CD8-positive, alpha-beta memory T cell (primary cell): Measurements from ENCODE around the gene SLIT1. TPM values are rescaled to one million over a fixed set of nuclear protein-coding genes. Genes with fewer than 3 reads are reported as not detected.

Experiments
- CTCF ChIA-PET: fragments of 350-600 bp; sonication (Branson Sonifier 250); formaldehyde crosslinking; loops from one replicate; lab custom pipeline; 2021; ENCODE audit warnings: antibody characterized with exemption; lab: Charles Lee
- POLR2A ChIA-PET: fragments of 350-600 bp; sonication (Branson Sonifier 250); formaldehyde crosslinking; loops from one replicate; lab custom pipeline; 2021; ENCODE audit warnings: antibody characterized with exemption; lab: Charles Lee
- DNase-seq, 5 donors: peaks; one replicate each; pipeline versions ENCODE4 v3.0.0 to v3.0.0-alpha.2; 2020 to 2022; ENCODE audit warnings: mixed read lengths in 1 of 5
- H3K27ac ChIP-seq: one replicate; pipeline ENCODE4 v1.7.0; 2013; ENCODE audit warnings: low read depth, mild to moderate bottlenecking, low read length, moderate library complexity
- H3K27me3 ChIP-seq: 2 replicates; pipeline ENCODE4 v1.7.0; 2013; ENCODE audit warnings: low read length, mild to moderate bottlenecking; ENCODE audit not compliant: insufficient read depth, poor library complexity, severe bottlenecking
- H3K36me3 ChIP-seq: 2 replicates; pipeline ENCODE4 v1.7.0; 2013; ENCODE audit warnings: mild to moderate bottlenecking, low read length, moderate library complexity; ENCODE audit not compliant: insufficient read depth
- H3K4me1 ChIP-seq: 2 replicates; pipeline ENCODE4 v1.7.0; 2013; ENCODE audit warnings: mild to moderate bottlenecking, low read length, moderate library complexity; ENCODE audit not compliant: insufficient read depth
- H3K4me3 ChIP-seq: 2 replicates; pipeline ENCODE4 v1.7.0; 2013; ENCODE audit warnings: mild to moderate bottlenecking, low read length
- H3K9me3 ChIP-seq: 2 replicates; pipeline ENCODE4 v1.7.0; 2013; ENCODE audit warnings: mild to moderate bottlenecking, low read length
- H3K27ac Mint-ChIP-seq, 8 donors: one replicate each; pipeline ENCODE4 v1.8.0; 2020 to 2021; ENCODE audit warnings: mixed read lengths in 8 of 8, mild to moderate bottlenecking in 6 of 8, inconsistent platforms in 3 of 8, moderate library complexity in 3 of 8
- H3K27me3 Mint-ChIP-seq, 2 donors: one replicate each; pipeline ENCODE4 v1.8.0; 2020 to 2021; ENCODE audit warnings: mixed read lengths in 2 of 2, mild to moderate bottlenecking in 1 of 2, moderate library complexity in 1 of 2
- H3K36me3 Mint-ChIP-seq, 3 donors: one replicate each; pipeline ENCODE4 v1.8.0; 2020 to 2021; ENCODE audit warnings: mixed read lengths in 3 of 3, inconsistent platforms in 1 of 3, mild to moderate bottlenecking in 1 of 3
- H3K4me1 Mint-ChIP-seq, 3 donors: one replicate each; pipeline ENCODE4 v1.8.0; 2020 to 2021; ENCODE audit warnings: mixed read lengths in 3 of 3, inconsistent platforms in 1 of 3, mild to moderate bottlenecking in 1 of 3
- H3K4me3 Mint-ChIP-seq, 7 donors: one replicate each; pipeline ENCODE4 v1.8.0; 2020 to 2021; ENCODE audit warnings: mixed read lengths in 7 of 7, mild to moderate bottlenecking in 6 of 7, moderate library complexity in 4 of 7, inconsistent platforms in 2 of 7
- H3K9me3 Mint-ChIP-seq, 5 donors: one replicate each; pipeline ENCODE4 v1.8.0; 2020 to 2022; ENCODE audit warnings: mixed read lengths in 5 of 5, mild to moderate bottlenecking in 3 of 5, moderate library complexity in 2 of 5, inconsistent platforms in 1 of 5
- polyA plus RNA-seq: library from polyadenylated mRNA; unstranded; fragments of 300-500 nt; fragmentation: Illumina TruSeq; gene quantifications from one replicate; pipeline ENCODE4 v1.2.3, GENCODE V29; 2021
- total RNA-seq, 2 experiments: library from RNA; stranded (reverse); gene quantifications; one replicate each; pipeline ENCODE4 v1.2.3, GENCODE V29; 2021

SLIT1 gene
- total and polyA plus RNA-seq, 3 experiments from 2014 or later: 0.06 to 0.20 TPM; not detected in 1

GRCh38 chr10:97178074-97178473, 7.7 kb downstream of the SLIT1 start:
- Mint-ChIP-seq H3K27ac (no peak overlapping the region), H3K4me3 (no peak overlapping the region), H3K36me3 (no peaks in the 10 kb centered on the region), H3K27me3 (peaks cover 15 to 23% of the 10 kb centered on the region in 2 donors), H3K4me1 (no peaks in the 10 kb centered on the region), H3K9me3 (no peaks in the 10 kb centered on the region)
- H3K9me3 ChIP-seq: no peaks in the 10 kb centered on the region
- no peak overlapping the region for H3K4me3 ChIP-seq
- CTCF ChIA-PET: interaction anchor here (0.6 to 1.2 kb wide), 2 partner anchors 18 to 24 kb away, joined by 3 read pairs; no protein-coding TSS in a partner anchor
- H3K36me3 ChIP-seq: no peaks in the 10 kb centered on the region
- POLR2A ChIA-PET: no interaction called here
- no peak overlapping the region for H3K27ac ChIP-seq
- no peaks in the 10 kb centered on the region for H3K4me1 ChIP-seq
- peaks cover 4% of the 10 kb centered on the region for H3K27me3 ChIP-seq
- DNase-seq: no peak

GRCh38 chr10:97176226-97176625, 9.5 kb downstream of the SLIT1 start:
- H3K4me1 ChIP-seq: no peaks in the 10 kb centered on the region
- Mint-ChIP-seq H3K9me3 (no peaks in the 10 kb centered on the region), H3K4me3 (no peak overlapping the region), H3K27ac (no peak overlapping the region), H3K36me3 (no peaks in the 10 kb centered on the region), H3K27me3 (peaks cover 13 to 18% of the 10 kb centered on the region in 2 donors), H3K4me1 (no peaks in the 10 kb centered on the region)
- ChIA-PET POLR2A (no interaction called here), CTCF (interaction anchor here (0.6 kb wide), 1 partner anchor 101 kb away, joined by 3 read pairs; no protein-coding TSS in a partner anchor)
- no peaks in the 10 kb centered on the region for H3K9me3 ChIP-seq
- peaks cover 4% of the 10 kb centered on the region for H3K27me3 ChIP-seq
- no peak overlapping the region for H3K4me3 ChIP-seq
- DNase-seq: no peak
- no peaks in the 10 kb centered on the region for H3K36me3 ChIP-seq
- no peak overlapping the region for H3K27ac ChIP-seq

DNA sequence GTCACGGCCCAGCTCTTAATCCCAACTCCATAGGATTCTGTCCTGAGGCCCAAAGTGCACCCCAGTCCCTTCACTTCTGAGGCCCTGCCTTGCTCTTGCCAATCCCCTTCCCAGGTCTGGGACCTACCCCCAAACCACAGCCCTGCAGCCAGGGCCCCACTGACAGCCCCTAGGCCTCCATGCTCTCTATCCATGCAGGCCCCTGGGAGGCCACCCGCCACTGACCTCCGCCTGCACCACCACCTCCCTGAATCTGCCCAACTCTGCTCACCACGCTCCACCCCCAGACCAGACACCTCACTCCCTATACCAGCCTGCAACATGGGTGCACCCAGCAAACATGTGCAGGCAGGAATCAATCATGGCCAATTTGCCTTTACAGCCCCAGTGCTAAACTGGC, 10.2 kb downstream of the SLIT1 start:
- Histone ChIP-seq H3K36me3 (no peaks in the 10 kb centered on the region), H3K9me3 (no peaks in the 10 kb centered on the region), H3K4me1 (no peaks in the 10 kb centered on the region), H3K4me3 (no peak overlapping the region), H3K27me3 (peaks cover 4% of the 10 kb centered on the region), H3K27ac (no peak overlapping the region)
- DNase-seq: no peak
- POLR2A ChIA-PET: no interaction called here
- Mint-ChIP-seq H3K36me3 (no peaks in the 10 kb centered on the region), H3K27ac (no peak overlapping the region), H3K4me1 (no peaks in the 10 kb centered on the region), H3K27me3 (peaks cover 11 to 17% of the 10 kb centered on the region in 2 donors), H3K9me3 (no peaks in the 10 kb centered on the region), H3K4me3 (no peak overlapping the region)
- CTCF ChIA-PET: no interaction called here

GRCh38 chr10:97174941-97175340, 10.8 kb downstream of the SLIT1 start:
- peak overlapping the region in 1 of 8 donors; percentile 30 for H3K27ac Mint-ChIP-seq
- Histone ChIP-seq H3K4me3 (no peak overlapping the region), H3K36me3 (no peaks in the 10 kb centered on the region), H3K27me3 (peaks cover 4% of the 10 kb centered on the region), H3K4me1 (no peaks in the 10 kb centered on the region), H3K27ac (no peak overlapping the region), H3K9me3 (no peaks in the 10 kb centered on the region)
- H3K4me1 Mint-ChIP-seq: no peaks in the 10 kb centered on the region
- ChIA-PET CTCF (no interaction called here), POLR2A (no interaction called here)
- DNase-seq: no peak
- no peaks in the 10 kb centered on the region for H3K9me3 Mint-ChIP-seq
- no peak overlapping the region for H3K4me3 Mint-ChIP-seq
- no peaks in the 10 kb centered on the region for H3K36me3 Mint-ChIP-seq
- peaks cover 10 to 16% of the 10 kb centered on the region in 2 donors for H3K27me3 Mint-ChIP-seq

DNA sequence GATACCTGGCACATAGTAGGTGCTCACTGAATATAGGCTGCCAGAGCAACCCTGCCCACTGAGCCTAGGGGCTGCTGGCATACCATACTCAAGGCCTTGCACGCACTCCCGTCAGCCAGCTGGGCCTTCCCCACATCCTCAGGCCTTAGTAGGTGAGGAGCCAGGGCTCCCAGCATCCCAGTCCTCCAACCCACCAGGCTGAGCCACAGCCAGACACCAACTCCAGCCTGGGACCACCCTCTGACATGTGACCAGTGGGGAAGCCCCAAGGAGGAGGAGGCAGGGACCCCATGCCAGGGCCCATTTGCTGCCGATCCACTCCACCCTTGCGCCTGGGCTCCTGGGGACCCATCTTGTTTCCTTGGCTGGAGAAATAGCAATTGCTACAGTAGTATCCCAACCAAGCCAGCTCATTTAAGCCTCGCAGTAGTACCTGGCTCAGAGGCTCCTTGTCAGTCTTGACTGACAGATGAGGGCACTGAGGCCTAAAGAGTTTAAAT, 11.4 kb downstream of the SLIT1 start:
- Mint-ChIP-seq H3K9me3 (no peaks in the 10 kb centered on the region), H3K4me3 (no peak overlapping the region), H3K27me3 (peaks cover 10 to 19% of the 10 kb centered on the region in 2 donors), H3K27ac (peak overlapping the region in 1 of 8 donors; percentile 14), H3K4me1 (no peaks in the 10 kb centered on the region), H3K36me3 (no peaks in the 10 kb centered on the region)
- Histone ChIP-seq H3K4me3 (no peak overlapping the region), H3K27ac (no peak overlapping the region), H3K9me3 (no peaks in the 10 kb centered on the region), H3K36me3 (no peaks in the 10 kb centered on the region), H3K27me3 (peaks cover 3% of the 10 kb centered on the region), H3K4me1 (no peaks in the 10 kb centered on the region)
- ChIA-PET CTCF (interaction anchor here (1.0 kb wide), 1 partner anchor 661 kb away, joined by 3 read pairs; the partner anchor contains the start of gene TLL2), POLR2A (no interaction called here)
- no peak for DNase-seq

DNA sequence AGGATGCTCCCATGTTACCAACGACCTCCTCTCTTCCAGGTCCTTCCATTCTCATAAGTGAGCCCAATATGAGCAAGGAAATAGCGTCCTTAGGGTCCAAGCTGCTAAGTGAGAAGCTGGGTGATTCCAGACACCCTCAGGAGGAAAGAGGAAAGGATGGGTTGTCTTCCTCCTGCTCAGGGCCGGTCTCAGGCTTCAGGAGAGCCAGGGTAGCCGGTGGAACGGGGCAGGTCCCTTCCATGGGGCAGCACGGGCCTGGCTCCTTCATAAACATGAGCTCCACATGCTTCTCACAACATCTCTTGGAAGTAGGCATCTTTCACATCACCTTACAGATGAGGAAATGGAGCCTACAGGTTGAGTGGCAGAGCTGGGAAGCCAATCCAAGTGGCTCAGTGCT, 12.7 kb downstream of the SLIT1 start:
- ChIA-PET POLR2A (interaction anchor here (0.7 kb wide), 1 partner anchor 14 kb away, joined by 5 read pairs; no protein-coding TSS in a partner anchor), CTCF (interaction anchor here (0.7 to 1.3 kb wide), 4 partner anchors 20 to 659 kb away, joined by 3 to 5 read pairs (median 3); partner anchors contain the start of gene TLL2)
- no peak overlapping the region for H3K27ac Mint-ChIP-seq
- peaks cover 13 to 24% of the 10 kb centered on the region in 2 donors for H3K27me3 Mint-ChIP-seq
- H3K4me1 ChIP-seq: no peaks in the 10 kb centered on the region
- H3K4me1 Mint-ChIP-seq: no peaks in the 10 kb centered on the region
- H3K4me3 Mint-ChIP-seq: no peak overlapping the region
- no peaks in the 10 kb centered on the region for H3K27me3 ChIP-seq
- no peaks in the 10 kb centered on the region for H3K9me3 Mint-ChIP-seq
- no peaks in the 10 kb centered on the region for H3K36me3 Mint-ChIP-seq
- H3K9me3 ChIP-seq: no peaks in the 10 kb centered on the region
- DNase-seq: no peak
- H3K36me3 ChIP-seq: no peaks in the 10 kb centered on the region
- no peak overlapping the region for H3K27ac ChIP-seq
- no peak overlapping the region for H3K4me3 ChIP-seq

DNA sequence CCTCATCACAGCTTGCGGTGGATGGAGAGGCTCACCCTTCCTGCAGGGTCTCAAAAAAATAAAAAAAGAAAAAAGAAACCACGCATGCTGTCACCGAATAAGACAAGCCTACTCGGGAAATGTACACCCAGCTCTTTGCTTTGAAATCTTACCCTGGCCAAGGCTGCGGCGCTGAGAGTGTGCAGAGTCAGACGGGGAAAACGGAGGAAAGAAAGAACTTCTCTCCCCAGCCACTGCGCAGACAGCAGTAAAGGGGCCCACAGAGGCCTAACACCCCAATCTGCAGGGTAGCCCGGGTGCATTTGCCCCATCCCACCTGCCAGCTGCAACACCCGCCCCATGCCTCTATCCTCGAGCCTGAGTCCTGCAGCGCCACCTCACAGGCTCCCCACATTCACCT, 14.8 kb downstream of the SLIT1 start:
- no peaks in the 10 kb centered on the region for H3K4me1 Mint-ChIP-seq
- H3K4me3 Mint-ChIP-seq: no peak overlapping the region
- POLR2A ChIA-PET: no interaction called here
- Histone ChIP-seq H3K36me3 (no peaks in the 10 kb centered on the region), H3K27ac (no peak overlapping the region), H3K4me3 (no peak overlapping the region), H3K4me1 (no peaks in the 10 kb centered on the region), H3K9me3 (no peaks in the 10 kb centered on the region), H3K27me3 (no peaks in the 10 kb centered on the region)
- H3K9me3 Mint-ChIP-seq: no peaks in the 10 kb centered on the region
- CTCF ChIA-PET: interaction anchor here (1.1 kb wide), 1 partner anchor 40 kb away, joined by 3 read pairs; no protein-coding TSS in a partner anchor
- H3K27me3 Mint-ChIP-seq: peaks cover 13 to 24% of the 10 kb centered on the region in 2 donors
- no peaks in the 10 kb centered on the region for H3K36me3 Mint-ChIP-seq
- H3K27ac Mint-ChIP-seq: no peak overlapping the region
- DNase-seq: no peak

GRCh38 chr10:97169911-97170693, 15.7 kb downstream of the SLIT1 start:
- Histone ChIP-seq H3K4me3 (no peak overlapping the region), H3K4me1 (no peaks in the 10 kb centered on the region), H3K9me3 (no peaks in the 10 kb centered on the region), H3K27ac (no peak overlapping the region), H3K27me3 (no peaks in the 10 kb centered on the region), H3K36me3 (no peaks in the 10 kb centered on the region)
- CTCF ChIA-PET: interaction anchor here (1.1 kb wide), 1 partner anchor 41 kb away, joined by 3 read pairs; no protein-coding TSS in a partner anchor
- no peak overlapping the region for H3K27ac Mint-ChIP-seq
- no peaks in the 10 kb centered on the region for H3K36me3 Mint-ChIP-seq
- no peaks in the 10 kb centered on the region for H3K4me1 Mint-ChIP-seq
- H3K27me3 Mint-ChIP-seq: peaks cover 13 to 28% of the 10 kb centered on the region in 2 donors
- no peak overlapping the region for H3K4me3 Mint-ChIP-seq
- POLR2A ChIA-PET: no interaction called here
- H3K9me3 Mint-ChIP-seq: no peaks in the 10 kb centered on the region
- no peak for DNase-seq
